NCI-H748 (cell line): ENCODE results near the gene LSM14B.
"Not testable (repeated sequence)": the region's sequence is repeated elsewhere in the genome, so short reads cannot be mapped to it uniquely, and the experiment has no call there.

Source experiments
- DNase-seq: peaks from one replicate; lab custom pipeline; 2025; ENCODE audit not compliant: unreplicated experiment; lab: John Stamatoyannopoulos, UW

Gene LSM14B

GRCh38 chr20:62112368-62112767 is 9.9 kb upstream of the LSM14B start:
- no peak for DNase-seq

GRCh38 chr20:62114894-62115293 is 7.4 kb upstream of the LSM14B start:
- no peak for DNase-seq

GRCh38 chr20:62115800-62116407 is 6.4 kb upstream of the LSM14B start:
- DNase-seq = not testable (repeated sequence)

GRCh38 chr20:62116558-62117361 is 5.5 kb upstream of the LSM14B start:
- no peak for DNase-seq

GRCh38 chr20:62117362-62117646 is 5.0 kb upstream of the LSM14B start:
- DNase-seq = peak; percentile 49

GRCh38 chr20:62117658-62118057 is 4.6 kb upstream of the LSM14B start:
- DNase-seq = no peak

- no peak for DNase-seq
These were observed 3.9 kb upstream of the LSM14B start for GRCh38 chr20:62118113-62119043.

GRCh38 chr20:62119115-62119514 is 3.2 kb upstream of the LSM14B start:
- no peak for DNase-seq

GRCh38 chr20:62119591-62120364 is 2.5 kb upstream of the LSM14B start:
- no peak for DNase-seq

GRCh38 chr20:62120365-62120762 is 1.9 kb upstream of the LSM14B start:
- no peak for DNase-seq

GRCh38 chr20:62120990-62121775 is 1.1 kb upstream of the LSM14B start:
- DNase-seq = peak; percentile 75

- peak; percentile 62 for DNase-seq
These were observed 577 bp downstream of the LSM14B start for GRCh38 chr20:62122654-62123449.

GRCh38 chr20:62123450-62124118 is 1.3 kb downstream of the LSM14B start:
- DNase-seq = no peak

GRCh38 chr20:62126141-62126540 is 3.9 kb downstream of the LSM14B start:
- DNase-seq = no peak

- DNase-seq = no peak
These were observed 5.5 kb downstream of the LSM14B start for GRCh38 chr20:62127799-62128198.

- DNase-seq = no peak
These were observed 6.2 kb downstream of the LSM14B start for GRCh38 chr20:62128502-62128901.

- DNase-seq = no peak
These were observed 7.7 kb downstream of the LSM14B start for GRCh38 chr20:62129731-62130531.
